Suprapubic skin (tissue), 4 donors: Measurements from ENCODE around the gene FAM131C.
"Not testable (repeated sequence)": the region's sequence is repeated elsewhere in the genome, so short reads cannot be mapped to it uniquely, and the experiment has no call there.

Source experiments
- POLR2A ChIP-seq, 2 donors: fragments of 450-650 bp; IDR thresholded peaks; one replicate each; pipeline ENCODE4 v1.6.1; 2017; ENCODE audit warnings: antibody characterized with exemption in 2 of 2, mild to moderate bottlenecking in 2 of 2, moderate library complexity in 2 of 2
- POLR2AphosphoS5 ChIP-seq, 3 donors: sonication (generic); formaldehyde crosslinking; IDR thresholded peaks; one replicate each; pipeline ENCODE4 v1.6.1; 2017; ENCODE audit warnings: antibody characterized with exemption in 3 of 3
- TF ChIP-seq, protein P1 (sequence below), 2 donors: fragments of 200-600 bp in 1 of 2; fragments of 450-650 bp in 1 of 2; sonication (generic) in 1 of 2; IDR thresholded peaks; one replicate each; pipeline ENCODE4 v1.5.1; 2016 to 2019; ENCODE audit warnings: antibody characterized with exemption in 2 of 2, mild to moderate bottlenecking in 1 of 2, moderate library complexity in 1 of 2

DNA sequence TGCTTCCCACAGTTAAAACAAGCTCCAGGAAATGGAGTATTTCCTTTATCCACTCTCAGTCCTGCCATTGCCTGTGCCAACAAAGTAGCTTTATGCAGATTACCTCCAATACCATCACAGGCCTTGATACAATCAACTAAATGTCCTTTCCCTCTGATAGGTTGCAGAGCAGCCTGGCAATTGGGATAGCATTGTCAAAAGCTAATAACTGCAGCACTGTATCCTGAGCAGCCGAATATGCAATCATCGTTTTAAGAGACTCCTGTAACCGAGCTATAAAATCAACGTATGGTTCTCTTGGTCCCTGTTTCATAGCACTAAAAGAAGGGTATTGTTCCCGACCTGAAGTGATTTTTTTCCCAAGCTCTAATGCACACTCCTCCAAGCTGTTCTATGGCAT lies 33.6 kb upstream of the FAM131C start:
- TF ChIP-seq, protein P1, sequence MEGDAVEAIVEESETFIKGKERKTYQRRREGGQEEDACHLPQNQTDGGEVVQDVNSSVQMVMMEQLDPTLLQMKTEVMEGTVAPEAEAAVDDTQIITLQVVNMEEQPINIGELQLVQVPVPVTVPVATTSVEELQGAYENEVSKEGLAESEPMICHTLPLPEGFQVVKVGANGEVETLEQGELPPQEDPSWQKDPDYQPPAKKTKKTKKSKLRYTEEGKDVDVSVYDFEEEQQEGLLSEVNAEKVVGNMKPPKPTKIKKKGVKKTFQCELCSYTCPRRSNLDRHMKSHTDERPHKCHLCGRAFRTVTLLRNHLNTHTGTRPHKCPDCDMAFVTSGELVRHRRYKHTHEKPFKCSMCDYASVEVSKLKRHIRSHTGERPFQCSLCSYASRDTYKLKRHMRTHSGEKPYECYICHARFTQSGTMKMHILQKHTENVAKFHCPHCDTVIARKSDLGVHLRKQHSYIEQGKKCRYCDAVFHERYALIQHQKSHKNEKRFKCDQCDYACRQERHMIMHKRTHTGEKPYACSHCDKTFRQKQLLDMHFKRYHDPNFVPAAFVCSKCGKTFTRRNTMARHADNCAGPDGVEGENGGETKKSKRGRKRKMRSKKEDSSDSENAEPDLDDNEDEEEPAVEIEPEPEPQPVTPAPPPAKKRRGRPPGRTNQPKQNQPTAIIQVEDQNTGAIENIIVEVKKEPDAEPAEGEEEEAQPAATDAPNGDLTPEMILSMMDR (IDR thresholded peaks at IDR 0.05): not testable (repeated sequence)
- TF ChIP-seq POLR2AphosphoS5, POLR2A (IDR thresholded peaks at IDR 0.05): not testable (repeated sequence)
